BLaER1 (cell line): ENCODE measurements around the gene SMG9.
A peak's percentile ranks its signal among the peaks of the same experiment; 100 is the strongest.

Source experiments
- H3K27ac ChIP-seq: shearing (Covaris generic); formaldehyde crosslinking; 2 replicates; pipeline ENCODE4 v1.8.1; 2022
- H3K27me3 ChIP-seq: shearing (Covaris generic); formaldehyde crosslinking; 2 replicates; pipeline ENCODE4 v1.8.1; 2022
- H3K36me3 ChIP-seq: shearing (Covaris generic); formaldehyde crosslinking; 2 replicates; pipeline ENCODE4 v1.8.1; 2022
- H3K4me1 ChIP-seq: shearing (Covaris generic); formaldehyde crosslinking; 2 replicates; pipeline ENCODE4 v1.8.1; 2022
- H3K4me2 ChIP-seq: shearing (Covaris generic); formaldehyde crosslinking; 2 replicates; pipeline ENCODE4 v1.8.1; 2022
- H3K4me3 ChIP-seq: shearing (Covaris generic); formaldehyde crosslinking; 2 replicates; pipeline ENCODE4 v1.8.1; 2022
- H3K9ac ChIP-seq: shearing (Covaris generic); formaldehyde crosslinking; 2 replicates; pipeline ENCODE4 v1.8.1; 2022
- H3K9me3 ChIP-seq: shearing (Covaris generic); formaldehyde crosslinking; 2 replicates; pipeline ENCODE4 v1.8.1; 2022
- H4K20me1 ChIP-seq: shearing (Covaris generic); formaldehyde crosslinking; 2 replicates; pipeline ENCODE4 v1.8.1; 2022
- Cebpa-rat ChIP-seq: shearing (Covaris generic); IDR thresholded peaks from 2 replicates; pipeline ENCODE4 v1.8.1; 2022

The SMG9 gene

DNA sequence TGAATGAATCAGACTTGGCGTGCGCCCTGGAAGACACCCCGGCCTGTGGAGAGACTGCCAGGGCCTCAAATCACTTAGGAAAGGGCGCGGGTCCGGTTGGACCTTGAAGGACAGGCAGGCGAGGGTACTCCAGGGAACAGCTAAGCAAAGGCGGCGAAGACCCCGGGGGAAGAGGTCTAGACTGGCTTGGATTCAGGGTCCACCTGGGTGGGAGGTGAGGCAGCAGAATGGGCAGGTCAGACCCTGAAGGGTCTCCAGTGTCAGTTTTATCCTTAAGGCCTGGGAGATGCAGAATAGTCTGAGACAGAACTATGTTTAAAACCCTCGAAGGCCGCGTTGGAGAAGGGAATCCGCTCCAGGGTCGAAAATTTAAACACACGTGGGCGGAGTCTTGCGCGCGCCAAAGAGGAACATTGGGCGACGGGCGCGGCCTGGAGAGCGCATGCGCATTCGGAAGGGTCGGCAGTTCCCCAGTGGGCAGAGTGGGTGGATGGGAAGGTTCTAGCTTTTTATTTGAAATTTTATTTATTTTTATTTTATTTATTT is 567 bp upstream of the SMG9 start:
- Histone ChIP-seq H3K27ac (peak overlapping the region; percentile 97), H3K9ac (peak overlapping the region; percentile 96), H3K36me3 (peaks cover 26% of the 10 kb centered on the region), H3K4me3 (peak overlapping the region; percentile 75), H3K4me1 (peaks cover 53% of the 10 kb centered on the region), H3K4me2 (peak overlapping the region; percentile 90), H3K27me3 (no peaks in the 10 kb centered on the region), H4K20me1 (peaks cover 8% of the 10 kb centered on the region; the same call in 1 of the 2 replicates), H3K9me3 (no peaks in the 10 kb centered on the region)
- TF ChIP-seq Cebpa-rat, result no peak

DNA sequence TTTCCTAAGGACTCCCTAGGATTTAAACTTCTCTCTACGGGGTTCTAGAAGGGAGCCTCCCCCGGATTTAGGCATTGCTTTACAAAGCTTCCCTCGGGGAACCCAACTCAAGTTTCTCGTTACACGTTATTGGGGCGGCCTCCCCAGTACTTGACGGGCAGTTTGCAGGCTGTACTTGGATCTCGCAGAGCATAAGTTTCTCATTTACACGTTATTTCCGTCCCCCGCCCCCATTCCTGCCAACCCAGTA is 584 bp downstream of the SMG9 start:
- Histone ChIP-seq H3K4me1 (peaks cover 49% of the 10 kb centered on the region), H4K20me1 (peaks cover 8% of the 10 kb centered on the region; the same call in 1 of the 2 replicates), H3K27me3 (no peaks in the 10 kb centered on the region), H3K36me3 (peaks cover 37% of the 10 kb centered on the region), H3K27ac (peak overlapping the region; percentile 97), H3K9me3 (no peaks in the 10 kb centered on the region), H3K4me2 (peak overlapping the region; percentile 90), H3K9ac (peak overlapping the region; percentile 96), H3K4me3 (peak overlapping the region; percentile 75)
- TF ChIP-seq Cebpa-rat, result no peak

DNA sequence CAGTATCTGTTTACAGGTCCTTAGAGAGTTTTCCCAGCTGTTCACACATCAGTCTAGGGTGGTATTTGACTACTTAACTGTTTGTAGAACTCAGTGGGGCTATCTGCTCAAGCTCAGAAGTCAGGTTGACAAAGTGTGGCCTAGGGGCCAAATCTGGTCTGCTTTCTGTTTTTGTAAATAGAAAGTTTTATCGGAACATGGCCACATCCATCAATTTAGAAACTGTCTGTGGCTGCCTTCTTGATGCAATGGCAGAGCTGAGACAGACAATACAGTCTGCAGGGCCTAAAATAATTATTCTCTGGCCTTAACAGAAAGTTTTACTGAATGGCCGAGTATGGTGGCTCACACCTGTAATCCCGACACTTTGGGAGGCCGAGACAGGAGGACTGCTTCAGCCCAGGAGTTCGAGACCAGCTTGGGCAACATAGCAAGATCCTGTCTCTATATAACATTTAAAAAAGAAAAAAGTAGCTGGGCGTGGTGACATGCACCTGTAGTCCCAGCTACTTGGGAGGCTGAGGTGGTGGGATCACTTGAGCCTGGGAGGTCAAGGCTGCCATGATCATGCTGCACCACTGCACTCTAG is 2.4 kb downstream of the SMG9 start:
- Histone ChIP-seq H3K27me3 (no peaks in the 10 kb centered on the region), H3K4me1 (peaks cover 50% of the 10 kb centered on the region), H3K9me3 (no peaks in the 10 kb centered on the region), H3K27ac (no peak overlapping the region), H3K9ac (no peak overlapping the region), H4K20me1 (peaks cover 8% of the 10 kb centered on the region; the same call in 1 of the 2 replicates), H3K36me3 (peaks cover 55% of the 10 kb centered on the region), H3K4me3 (no peak overlapping the region), H3K4me2 (peak overlapping the region; percentile 90)
- no peak for TF ChIP-seq Cebpa-rat

DNA sequence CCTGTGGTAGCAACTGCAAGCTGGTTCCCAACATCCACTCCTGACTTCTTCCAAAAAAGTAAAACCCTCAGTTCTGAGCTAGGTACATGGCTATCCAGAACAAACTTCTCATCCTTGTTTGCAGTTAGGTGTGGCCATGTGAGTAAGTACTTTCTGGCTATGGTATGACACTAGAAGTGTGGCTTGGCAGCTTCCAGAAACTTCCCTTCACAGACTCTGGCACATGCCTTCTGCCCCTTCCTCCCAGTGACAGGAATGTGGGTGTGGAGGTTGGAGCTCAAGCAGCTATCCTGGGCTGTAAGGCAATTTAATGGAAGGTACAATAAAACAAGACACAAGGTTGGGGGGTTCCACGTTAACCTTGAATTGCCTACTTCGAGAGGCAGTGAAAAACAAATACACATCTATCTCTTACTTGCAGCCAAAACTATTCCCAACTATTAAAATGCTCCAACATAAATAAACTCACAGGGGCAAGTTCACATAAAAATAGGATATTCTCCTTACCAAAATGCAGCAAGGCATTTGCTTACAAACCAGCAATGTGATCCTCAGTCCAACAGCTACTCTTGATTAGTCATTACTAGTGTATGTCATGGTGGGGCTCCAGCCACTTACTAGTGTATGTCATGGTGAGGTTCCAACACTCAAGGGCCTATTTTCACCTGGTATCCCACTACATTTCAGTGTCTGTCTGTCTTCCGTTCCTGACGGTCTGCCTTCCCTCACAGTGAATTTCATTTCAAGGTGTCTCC is 3.1 kb downstream of the SMG9 start:
- H3K27ac ChIP-seq, result no peak overlapping the region
- peaks cover 8% of the 10 kb centered on the region; the same call in 1 of the 2 replicates for H4K20me1 ChIP-seq
- no peak overlapping the region for H3K4me3 ChIP-seq
- H3K4me1 ChIP-seq, result peaks cover 49% of the 10 kb centered on the region
- TF ChIP-seq Cebpa-rat, result no peak
- H3K9me3 ChIP-seq, result no peaks in the 10 kb centered on the region
- H3K36me3 ChIP-seq, result peaks cover 62% of the 10 kb centered on the region
- H3K4me2 ChIP-seq, result no peak overlapping the region; the same call in 1 of the 2 replicates
- H3K27me3 ChIP-seq, result no peaks in the 10 kb centered on the region
- H3K9ac ChIP-seq, result no peak overlapping the region

DNA sequence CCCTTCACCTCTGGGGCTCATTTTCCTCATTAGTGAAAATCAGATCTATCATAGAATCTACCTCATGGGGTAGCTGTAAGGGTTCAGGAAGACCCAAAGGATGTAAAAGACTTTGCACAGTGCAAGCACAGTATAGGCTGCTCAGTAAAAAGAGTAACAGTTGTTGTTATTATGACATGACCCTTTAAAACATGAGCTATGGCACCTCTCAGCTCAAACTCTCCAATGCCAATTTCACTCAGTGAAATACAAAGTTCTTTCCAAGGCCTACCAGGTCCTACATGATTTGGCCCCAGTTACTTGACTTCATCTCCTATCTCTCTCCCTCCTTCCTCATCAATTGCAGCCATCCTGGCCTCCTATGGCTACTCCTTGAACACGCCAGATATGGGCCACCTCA is 4.9 kb downstream of the SMG9 start:
- no peak overlapping the region for H3K4me3 ChIP-seq
- no peaks in the 10 kb centered on the region for H3K9me3 ChIP-seq
- peaks cover 80% of the 10 kb centered on the region for H3K36me3 ChIP-seq
- H3K27ac ChIP-seq, result no peak overlapping the region
- H4K20me1 ChIP-seq, result peaks cover 8% of the 10 kb centered on the region; the same call in 1 of the 2 replicates
- H3K27me3 ChIP-seq, result no peaks in the 10 kb centered on the region
- H3K9ac ChIP-seq, result no peak overlapping the region
- H3K4me2 ChIP-seq, result no peak overlapping the region
- peaks cover 40% of the 10 kb centered on the region for H3K4me1 ChIP-seq
- no peak for TF ChIP-seq Cebpa-rat

DNA sequence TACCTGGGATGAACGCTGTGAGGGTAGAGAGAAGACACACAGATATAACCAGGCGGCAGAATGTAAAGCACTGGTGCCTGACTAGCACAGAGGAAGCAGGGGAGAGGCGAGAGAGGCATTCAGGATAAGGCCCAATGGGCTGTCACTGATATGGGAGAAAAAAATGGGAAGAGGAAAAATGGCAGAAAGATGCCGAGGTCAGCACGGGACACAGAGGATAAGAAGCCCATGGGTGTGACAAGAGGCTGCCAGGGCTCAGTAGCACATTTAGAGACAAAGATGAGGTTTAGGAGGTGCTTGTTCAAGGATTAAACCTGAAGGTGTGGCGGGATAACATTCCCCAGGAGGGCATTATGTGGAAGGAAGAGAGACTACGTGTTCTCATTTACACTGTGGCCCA is 5.6 kb downstream of the SMG9 start:
- H3K36me3 ChIP-seq, result peaks cover 87% of the 10 kb centered on the region
- H3K27ac ChIP-seq, result no peak overlapping the region
- peaks cover 8% of the 10 kb centered on the region; the same call in 1 of the 2 replicates for H4K20me1 ChIP-seq
- TF ChIP-seq Cebpa-rat, result no peak
- H3K9me3 ChIP-seq, result no peaks in the 10 kb centered on the region
- 0 out of 2 replicates have a peak overlapping the region, but pooled peaks have one; percentile 18 for H3K9ac ChIP-seq
- H3K4me3 ChIP-seq, result no peak overlapping the region
- no peaks in the 10 kb centered on the region for H3K27me3 ChIP-seq
- H3K4me1 ChIP-seq, result peaks cover 40% of the 10 kb centered on the region
- no peak overlapping the region for H3K4me2 ChIP-seq

DNA sequence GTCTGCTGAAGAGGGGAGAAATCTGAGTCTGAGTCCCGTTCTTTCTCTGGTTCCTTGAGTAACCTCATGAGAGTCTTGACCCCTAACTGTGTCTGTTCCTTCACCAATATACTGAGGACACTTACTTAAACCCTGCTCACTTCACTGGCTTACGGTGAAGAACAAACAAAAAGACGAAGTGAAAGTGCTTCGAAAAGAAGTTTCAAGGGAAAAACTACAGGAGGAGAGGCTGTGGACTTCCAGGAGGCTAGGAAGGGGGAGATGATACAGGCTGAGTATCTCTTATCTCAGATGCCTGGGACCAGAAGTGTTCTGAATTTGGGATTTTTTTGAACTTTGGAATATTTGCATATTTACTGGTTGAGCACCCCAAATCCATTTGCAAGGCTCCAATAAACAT is 6.1 kb downstream of the SMG9 start:
- peaks cover 92% of the 10 kb centered on the region for H3K36me3 ChIP-seq
- TF ChIP-seq Cebpa-rat, result no peak
- no peaks in the 10 kb centered on the region for H3K9me3 ChIP-seq
- H4K20me1 ChIP-seq, result peaks cover 8% of the 10 kb centered on the region; the same call in 1 of the 2 replicates
- no peaks in the 10 kb centered on the region for H3K27me3 ChIP-seq
- peaks cover 36% of the 10 kb centered on the region for H3K4me1 ChIP-seq
- H3K4me3 ChIP-seq, result no peak overlapping the region
- peak overlapping the region; percentile 18; the same call in 1 of the 2 replicates for H3K9ac ChIP-seq
- peak overlapping the region; percentile 48 for H3K4me2 ChIP-seq
- H3K27ac ChIP-seq, result peak overlapping the region; percentile 46

DNA sequence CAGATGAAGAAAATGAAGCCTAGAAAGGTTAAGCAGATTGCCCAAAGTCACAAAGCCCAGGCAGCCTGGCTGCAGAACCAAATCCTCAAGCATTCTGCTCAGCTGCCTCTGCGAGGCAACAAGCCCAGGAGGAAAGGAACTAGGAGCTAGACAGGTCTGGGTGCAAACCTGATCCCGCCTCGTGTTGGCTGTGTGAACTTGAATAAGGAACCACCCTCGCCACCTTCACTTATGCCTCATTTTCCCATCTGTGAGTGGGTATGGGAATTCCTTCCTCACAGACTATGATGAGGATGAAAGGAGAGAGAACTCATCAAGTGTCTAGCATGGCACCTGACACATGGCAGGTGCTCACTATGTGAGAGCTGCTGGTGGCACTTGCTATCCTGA is 6.6 kb downstream of the SMG9 start:
- peak overlapping the region; percentile 48 for H3K4me2 ChIP-seq
- H3K36me3 ChIP-seq, result peaks cover 97% of the 10 kb centered on the region
- no peaks in the 10 kb centered on the region for H3K27me3 ChIP-seq
- H3K9ac ChIP-seq, result peak overlapping the region; percentile 18; the same call in 1 of the 2 replicates
- peaks cover 31% of the 10 kb centered on the region for H3K4me1 ChIP-seq
- peaks cover 8% of the 10 kb centered on the region; the same call in 1 of the 2 replicates for H4K20me1 ChIP-seq
- no peaks in the 10 kb centered on the region for H3K9me3 ChIP-seq
- no peak for TF ChIP-seq Cebpa-rat
- peak overlapping the region; percentile 46 for H3K27ac ChIP-seq
- H3K4me3 ChIP-seq, result no peak overlapping the region

DNA sequence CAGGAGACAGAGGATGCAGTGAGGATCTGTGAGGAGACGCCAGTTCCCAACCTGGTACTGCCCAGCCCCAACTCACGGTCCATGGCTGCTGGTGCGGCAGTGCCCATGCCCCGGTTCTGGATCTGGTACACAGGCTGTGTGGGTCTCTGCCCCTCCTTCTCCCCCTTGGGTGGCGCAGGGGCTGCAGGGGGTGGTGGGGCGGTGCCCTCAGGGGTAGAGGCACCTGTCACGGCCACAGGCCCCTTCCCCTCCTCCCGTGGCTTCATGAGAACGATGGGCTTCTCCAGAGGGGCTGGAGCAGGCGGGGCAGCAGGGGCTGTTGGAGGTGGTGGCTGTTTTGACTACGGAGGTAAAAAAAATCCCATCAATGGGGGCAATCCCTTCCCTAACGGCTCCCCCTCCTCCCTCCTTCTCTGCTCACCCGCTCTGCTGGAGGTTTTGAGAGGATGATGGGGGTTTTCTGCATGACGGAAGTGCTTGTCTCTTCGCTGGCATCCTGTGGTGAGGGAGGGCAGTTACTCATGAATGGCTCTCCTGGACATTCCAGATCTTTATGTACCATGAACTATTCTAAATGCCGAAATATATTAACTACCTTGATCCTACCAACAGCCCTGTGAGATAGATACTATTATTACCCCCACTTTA is 7.1 kb downstream of the SMG9 start:
- peaks cover 100% of the 10 kb centered on the region for H3K36me3 ChIP-seq
- peak overlapping the region; percentile 48 for H3K4me2 ChIP-seq
- TF ChIP-seq Cebpa-rat, result no peak
- no peak overlapping the region for H3K4me3 ChIP-seq
- H3K9me3 ChIP-seq, result no peaks in the 10 kb centered on the region
- peaks cover 8% of the 10 kb centered on the region; the same call in 1 of the 2 replicates for H4K20me1 ChIP-seq
- no peaks in the 10 kb centered on the region; the same call in 1 of the 2 replicates for H3K27me3 ChIP-seq
- H3K9ac ChIP-seq, result peak overlapping the region; percentile 18; the same call in 1 of the 2 replicates
- H3K4me1 ChIP-seq, result peaks cover 26% of the 10 kb centered on the region
- H3K27ac ChIP-seq, result peak overlapping the region; percentile 46
